ENCODE results near the gene LPP. TPM values are rescaled to one million over a fixed set of nuclear protein-coding genes. Genes with fewer than 3 reads are reported as not detected.

Gene LPP
- total RNA-seq, 1 experiment from 2014 or later: 54.0 TPM

- no peak for TF ChIP-seq ZBTB33 (IDR thresholded peaks at IDR 0.05; ENCODE audit: extremely low read depth, insufficient replicate concordance, low read length)
- no peak for TF ChIP-seq POLR2AphosphoS5 (IDR thresholded peaks at IDR 0.05; ENCODE audit: low read depth, low read length)
- no peak for TF ChIP-seq JUND (IDR thresholded peaks at IDR 0.05)
- TF ChIP-seq YY1 (IDR thresholded peaks at IDR 0.05; ENCODE audit: extremely low read depth, insufficient replicate concordance, low read depth, low read length): no peak
- no peak for TF ChIP-seq POLR2A (IDR thresholded peaks at IDR 0.05; ENCODE audit: borderline replicate concordance, extremely low read depth, insufficient read depth, insufficient read length)
- no peak for TF ChIP-seq FOSL1 (IDR thresholded peaks at IDR 0.05; ENCODE audit: low read depth)
- TF ChIP-seq CEBPB (IDR thresholded peaks at IDR 0.05; ENCODE audit: low read depth): no peak
- TF ChIP-seq CBX3 (IDR thresholded peaks at IDR 0.05; ENCODE audit: low read depth): no peak
- no peak for TF ChIP-seq ATF3 (IDR thresholded peaks at IDR 0.05)
- TF ChIP-seq, protein P1, sequence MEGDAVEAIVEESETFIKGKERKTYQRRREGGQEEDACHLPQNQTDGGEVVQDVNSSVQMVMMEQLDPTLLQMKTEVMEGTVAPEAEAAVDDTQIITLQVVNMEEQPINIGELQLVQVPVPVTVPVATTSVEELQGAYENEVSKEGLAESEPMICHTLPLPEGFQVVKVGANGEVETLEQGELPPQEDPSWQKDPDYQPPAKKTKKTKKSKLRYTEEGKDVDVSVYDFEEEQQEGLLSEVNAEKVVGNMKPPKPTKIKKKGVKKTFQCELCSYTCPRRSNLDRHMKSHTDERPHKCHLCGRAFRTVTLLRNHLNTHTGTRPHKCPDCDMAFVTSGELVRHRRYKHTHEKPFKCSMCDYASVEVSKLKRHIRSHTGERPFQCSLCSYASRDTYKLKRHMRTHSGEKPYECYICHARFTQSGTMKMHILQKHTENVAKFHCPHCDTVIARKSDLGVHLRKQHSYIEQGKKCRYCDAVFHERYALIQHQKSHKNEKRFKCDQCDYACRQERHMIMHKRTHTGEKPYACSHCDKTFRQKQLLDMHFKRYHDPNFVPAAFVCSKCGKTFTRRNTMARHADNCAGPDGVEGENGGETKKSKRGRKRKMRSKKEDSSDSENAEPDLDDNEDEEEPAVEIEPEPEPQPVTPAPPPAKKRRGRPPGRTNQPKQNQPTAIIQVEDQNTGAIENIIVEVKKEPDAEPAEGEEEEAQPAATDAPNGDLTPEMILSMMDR (IDR thresholded peaks at IDR 0.05 in 2 of 3, conservative IDR thresholded peaks at IDR 0.05 in 1 of 3; ENCODE audit: borderline replicate concordance in 1 of 3, insufficient read depth in 1 of 3, low read depth in 2 of 3, low read length in 2 of 3): no peak
Observed at GRCh38 chr3:188391592-188391991, 237.6 kb downstream of the LPP start (continued).

GRCh38 chr3:188392076-188392475 is 238.1 kb downstream of the LPP start:
- DNase-seq (ENCODE audit: low read depth, low spot score) (no peak), ATAC-seq (no peak)
- Histone ChIP-seq H3K4me3 (replicated peaks in 1 of 2; ENCODE audit: low read depth in 1 of 2, low read length in 2 of 2) (no peak overlapping the region), H3K27me3 (ENCODE audit: insufficient read depth, low read length) (no peaks in the 10 kb centered on the region), H4K20me1 (ENCODE audit: insufficient read depth) (no peaks in the 10 kb centered on the region), H2AFZ (ENCODE audit: low read depth, low read length, poor library complexity, severe bottlenecking) (no peak overlapping the region), H3K27ac (ENCODE audit: low read depth, low read length) (no peak overlapping the region), H3K4me2 (ENCODE audit: low read length) (no peak overlapping the region), H3K36me3 (ENCODE audit: control insufficient read depth in 1 of 2, insufficient read depth in 2 of 2, low read length in 2 of 2) (no peaks in the 10 kb centered on the region), H3K4me1 (ENCODE audit: control insufficient read depth in 1 of 2, insufficient read depth in 2 of 2, low read length in 2 of 2) (peaks cover 8 to 23% of the 10 kb centered on the region in 2 experiments; a peak in 3 of 4 replicates), H3K9me3 (ENCODE audit: control insufficient read depth in 1 of 2, insufficient read depth in 1 of 2, low read depth in 1 of 2, low read length in 2 of 2) (no peaks in the 10 kb centered on the region), H3K9ac (ENCODE audit: low read length) (no peak overlapping the region), H3K9me2 (ENCODE audit: insufficient read depth) (no peaks in the 10 kb centered on the region), H3K79me2 (ENCODE audit: insufficient read depth, low read length) (no peaks in the 10 kb centered on the region; the same call in 1 of the 2 replicates)
- ChIA-PET RAD21 (ENCODE audit: low non-redundant PET in 1 of 2, low total read pairs in 2 of 2, uncharacterized antibody in 2 of 2, unreplicated experiment in 2 of 2) (no interaction called here), POLR2A (no interaction called here), CTCF (no interaction called here)
- BruUV-seq (replicated peaks): no TSS peak
- intact Hi-C loops (cut with micrococcal nuclease): no loop called here
- TF ChIP-seq SRF (IDR thresholded peaks at IDR 0.05; ENCODE audit: low read depth) (no peak), ELF1 (IDR thresholded peaks at IDR 0.05; ENCODE audit: borderline replicate concordance, low read depth) (no peak), EGR1 (IDR thresholded peaks at IDR 0.05; ENCODE audit: low read depth) (no peak), ATF3 (IDR thresholded peaks at IDR 0.05) (no peak), SIN3A (IDR thresholded peaks at IDR 0.05; ENCODE audit: low read depth) (no peak), REST (IDR thresholded peaks at IDR 0.05; ENCODE audit: low read depth) (no peak)
- TF ChIP-seq, protein P2, sequence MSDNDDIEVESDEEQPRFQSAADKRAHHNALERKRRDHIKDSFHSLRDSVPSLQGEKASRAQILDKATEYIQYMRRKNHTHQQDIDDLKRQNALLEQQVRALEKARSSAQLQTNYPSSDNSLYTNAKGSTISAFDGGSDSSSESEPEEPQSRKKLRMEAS (IDR thresholded peaks at IDR 0.05): no peak
